ENCODE data around the gene CNDP2. TPM values are rescaled to one million over a fixed set of nuclear protein-coding genes. Genes with fewer than 3 reads are reported as not detected.

The CNDP2 gene
- total RNA-seq, 1 donor from 2014 or later, result 56.1 TPM

Other genes starting within 250 kb of the CNDP2 start
- 28.2 and 33.7 TPM in 2 replicates for gene CYB5A, start 204.4 kb upstream of the CNDP2 start, total RNA-seq (ENCODE audit: low replicate concordance)
- not detected in 2 replicates for gene C18orf63, start 180.5 kb upstream of the CNDP2 start, total RNA-seq (ENCODE audit: low replicate concordance)
- gene DIPK1C, start 39.1 kb upstream of the CNDP2 start, total RNA-seq (ENCODE audit: low replicate concordance), result 12.9 and 13.7 TPM in 2 replicates
- gene CNDP1, start 38.1 kb downstream of the CNDP2 start, total RNA-seq (ENCODE audit: low replicate concordance), result not detected in 2 replicates
- gene ZNF407, start 101.5 kb downstream of the CNDP2 start, total RNA-seq (ENCODE audit: low replicate concordance), result 7.3 and 9.0 TPM in 2 replicates

All from neural progenitor cell (in vitro differentiated cells).